ENCODE measurements around the gene FKRP. TPM values are rescaled to one million over a fixed set of nuclear protein-coding genes. Genes with fewer than 3 reads are reported as not detected.

FKRP gene
- total and polyA plus RNA-seq, 2 of the 13 experiments (the other 11 are each of a cell fraction or from before 2014, with no cell fraction given), result 7.3 to 9.8 TPM

DNA sequence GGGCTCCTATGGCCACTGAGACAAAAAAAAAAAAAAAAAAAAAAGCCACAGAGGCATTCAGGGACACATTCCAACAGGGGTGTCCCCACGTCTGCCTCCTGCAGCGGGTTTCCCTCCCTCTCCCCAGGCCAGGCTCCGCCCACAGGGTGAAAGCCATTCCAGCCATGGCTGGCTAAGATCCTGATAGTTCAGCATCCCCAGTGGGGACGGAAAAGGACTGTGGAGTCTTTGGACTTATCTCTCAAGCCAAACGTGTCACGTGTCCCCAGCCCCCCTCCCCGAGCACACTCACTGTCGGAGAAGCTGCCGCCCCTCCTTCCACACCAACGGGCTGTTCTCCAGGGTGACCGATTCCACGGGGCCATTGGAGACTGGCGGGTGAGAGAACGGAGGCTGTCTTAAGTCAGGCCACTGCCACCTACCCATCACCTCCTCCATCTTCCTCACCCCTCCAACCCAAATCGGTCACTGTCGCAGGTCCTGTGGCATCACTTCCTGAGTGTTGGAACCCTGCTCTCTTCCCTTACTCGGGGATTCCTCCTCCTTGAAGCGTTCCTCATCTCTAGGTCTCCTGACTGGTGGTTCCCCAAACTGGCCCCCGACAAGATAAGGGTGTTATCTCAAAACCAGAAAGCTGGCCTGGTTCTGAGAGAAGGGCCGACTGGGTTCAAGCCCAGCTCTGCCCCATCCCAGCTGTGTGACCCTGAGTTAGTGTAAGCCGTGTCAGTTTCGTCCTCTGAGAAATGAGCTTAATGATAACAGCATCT lies 9.1 kb upstream of the FKRP start:
- BruUV-seq (replicated peaks), result no TSS peak
- ATAC-seq (peak; percentile 28; the same call in 1 of the 3 replicates), FAIRE-seq (no peak), DNase-seq (ENCODE audit: low spot score) (no peak)
- no peaks in the 10 kb centered on the region for H3K4me1 ChIP-seq (ENCODE audit: insufficient read depth, low read length)
- ChIA-PET POLR2A (interaction anchor here (1.3 kb wide), 1 partner anchor 8 kb away, joined by 3 read pairs; no protein-coding TSS in a partner anchor), CTCF (ENCODE audit: low intra/inter-chr PET ratio, low total read pairs) (no interaction called here)
- H2AFZ ChIP-seq (ENCODE audit: low read length), result no peak overlapping the region
- intact Hi-C loops (cut with micrococcal nuclease; ENCODE audit: unreplicated experiment) (no loop called here), in situ Hi-C loops (cut with HindIII; ENCODE audit: extremely low pct_ligation_motif_present, low pct_unique_long_range_greater_than_20kb) (no loop called here)
- TF ChIP-seq HMGA1 (CRISPR knock-in tag; conservative IDR thresholded peaks at IDR 0.05) (no peak), ZBTB33 (CRISPR knock-in tag; IDR thresholded peaks at IDR 0.05) (0 out of 2 replicates have a peak, but pooled peaks have one; percentile 19), PATZ1 (CRISPR knock-in tag; IDR thresholded peaks at IDR 0.05) (0 out of 2 replicates have a peak, but pooled peaks have one; percentile 14), AGO2 (optimal IDR thresholded peaks at IDR 0.05; ENCODE audit: low read depth, low read length) (peak; percentile 22), ZNF878 (CRISPR knock-in tag; IDR thresholded peaks at IDR 0.05) (no peak)
- H3K79me2 ChIP-seq (ENCODE audit: insufficient read depth, low read length), result peaks cover 36% of the 10 kb centered on the region
- no peak overlapping the region for H3K27ac ChIP-seq (ENCODE audit: extremely low read length, insufficient read depth, low read length)
- no peaks in the 10 kb centered on the region for H3K9me3 ChIP-seq (ENCODE audit: low read length)
- peaks cover 19% of the 10 kb centered on the region; the same call in 1 of the 2 replicates for H4K20me1 ChIP-seq (ENCODE audit: insufficient read depth, low read length)
- H3K27me3 ChIP-seq (ENCODE audit: control insufficient read depth in 1 of 2, insufficient read depth in 2 of 2, low read length in 2 of 2), result no peaks in the 10 kb centered on the region
- 93% methylated on average over 18 of the region's 22 CpGs for WGBS (ENCODE audit: low lambda C conversion rate)
- H3K4me3 ChIP-seq (replicated peaks in 1 of 3; ENCODE audit: insufficient read depth in 1 of 3, low read depth in 2 of 3, low read length in 3 of 3), result no peak overlapping the region
- peaks cover 41 to 72% of the 10 kb centered on the region in 2 experiments for H3K36me3 ChIP-seq (replicated peaks in 1 of 2; ENCODE audit: control insufficient read depth in 1 of 2, insufficient read depth in 2 of 2, low read length in 2 of 2)
- H3K9ac ChIP-seq (ENCODE audit: insufficient read depth, low read depth, low read length), result no peak overlapping the region
- H3K4me2 ChIP-seq (ENCODE audit: low read depth, low read length), result no peak overlapping the region
